Stimulated activated CD8-positive, alpha-beta memory T cell treated with anti-CD3 and anti-CD28 coated beads, Interleukin-4, amount 100 ng/mL, for 4 hours (primary cell): Measurements from ENCODE around the gene TSEN2.
"Not testable (repeated sequence)": the region's sequence is repeated elsewhere in the genome, so short reads cannot be mapped to it uniquely, and the experiment has no call there.

Experiments
- DNase-seq, 2 donors: peaks; one replicate each; pipeline ENCODE4 v3.0.0-alpha.2; 2020; ENCODE audit warnings: low read depth in 2 of 2, low spot score in 1 of 2

Gene TSEN2

DNA sequence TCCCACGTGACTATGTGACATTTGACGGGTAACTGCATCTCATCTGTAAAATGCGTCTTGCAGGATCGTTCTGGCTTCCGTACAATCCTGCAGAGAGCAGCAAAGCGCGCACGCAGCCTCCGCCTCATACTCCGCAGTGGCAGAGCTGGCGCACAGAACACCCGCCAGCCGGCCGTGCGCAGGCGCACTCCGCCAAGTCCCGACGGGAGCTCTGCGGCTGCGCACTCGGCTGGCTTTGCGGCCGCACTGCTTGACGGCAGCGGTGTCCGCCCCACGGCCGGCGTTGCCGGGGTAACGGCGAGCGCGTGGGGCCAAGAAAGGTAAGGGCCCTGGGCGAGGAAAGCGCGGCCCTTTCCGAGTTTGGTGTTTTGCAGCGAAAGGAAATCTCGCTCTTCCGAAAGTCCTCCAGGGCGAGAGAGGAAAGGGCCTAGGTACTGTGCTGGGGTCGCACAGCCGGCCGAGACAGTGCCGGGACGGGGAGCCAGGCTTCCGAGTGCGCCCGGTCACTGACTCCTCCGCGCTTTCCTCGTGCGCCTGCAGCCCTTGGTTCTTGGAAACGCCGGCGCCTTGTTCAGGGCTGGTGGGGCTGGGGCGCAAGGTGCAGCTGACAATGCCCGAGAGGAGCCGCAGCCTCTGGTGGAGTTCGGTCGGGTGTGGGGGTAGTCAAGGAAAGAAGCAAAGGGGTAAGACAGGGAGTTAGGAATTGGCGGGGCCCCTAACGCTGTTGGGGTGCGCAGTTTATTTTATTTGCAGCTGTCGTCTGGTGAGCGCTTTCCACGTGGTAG is at the start of gene TSEN2:
Gene TSEN2, plus strand, starts transcription at position 283 of the 785 bp plus-strand sequence. CDS start 5,321 bp downstream, outside the sequence.
- peak; percentile 87 to 88 for DNase-seq

DNA sequence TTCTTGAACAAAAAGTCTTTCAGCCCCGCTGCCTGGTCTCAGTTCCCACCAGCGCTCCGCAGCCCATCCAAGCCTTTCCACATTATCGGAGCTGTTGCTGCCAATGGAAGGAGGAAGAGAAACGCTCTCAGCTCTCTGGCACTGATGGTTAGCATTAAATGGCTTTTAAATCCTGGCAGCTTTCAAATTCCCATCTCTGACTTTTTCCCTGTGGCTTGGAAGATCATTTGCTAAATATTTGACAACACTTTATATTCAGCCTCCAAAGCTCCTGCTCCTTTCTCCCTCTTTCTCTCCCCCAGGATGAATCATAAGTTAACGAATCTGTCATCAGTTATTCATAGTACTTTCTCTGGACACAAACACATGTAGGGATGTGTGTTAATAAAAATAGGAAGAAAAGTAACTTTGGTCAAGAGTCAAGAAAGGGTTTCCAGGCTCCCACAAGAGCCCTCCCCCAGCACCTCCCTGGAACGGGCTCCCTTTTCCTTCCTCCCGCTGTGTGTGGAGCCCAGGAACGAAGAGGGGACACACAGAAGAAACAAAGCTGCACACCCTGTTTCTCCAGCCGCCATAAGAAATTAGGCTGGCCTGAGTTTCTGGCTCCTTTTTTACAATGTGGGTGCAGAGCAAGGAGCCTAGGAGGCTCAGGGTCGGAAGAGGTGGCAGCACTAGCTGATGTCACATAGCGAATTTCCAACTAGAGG is 47.6 kb upstream of the TSEN2 start:
- DNase-seq: no peak

DNA sequence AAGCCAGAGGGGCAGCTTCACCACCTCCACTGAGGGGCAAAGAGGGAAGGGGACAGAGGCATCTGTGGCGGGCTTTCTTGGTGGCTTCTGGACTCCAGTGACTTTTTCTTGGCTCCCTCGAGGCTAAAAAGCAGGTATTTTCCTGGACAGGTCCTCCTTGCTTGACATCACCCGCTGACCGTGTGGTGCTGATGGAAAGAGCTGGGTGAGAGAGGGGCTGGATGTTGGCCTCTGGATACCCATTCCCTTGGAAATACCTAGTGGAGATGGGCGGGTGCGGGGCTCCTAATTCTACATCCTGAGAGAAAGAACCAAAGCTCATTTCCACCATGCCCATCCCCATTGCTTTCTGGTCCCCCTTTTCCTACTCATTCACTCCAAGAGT is 47.1 kb upstream of the TSEN2 start:
- DNase-seq: no peak

DNA sequence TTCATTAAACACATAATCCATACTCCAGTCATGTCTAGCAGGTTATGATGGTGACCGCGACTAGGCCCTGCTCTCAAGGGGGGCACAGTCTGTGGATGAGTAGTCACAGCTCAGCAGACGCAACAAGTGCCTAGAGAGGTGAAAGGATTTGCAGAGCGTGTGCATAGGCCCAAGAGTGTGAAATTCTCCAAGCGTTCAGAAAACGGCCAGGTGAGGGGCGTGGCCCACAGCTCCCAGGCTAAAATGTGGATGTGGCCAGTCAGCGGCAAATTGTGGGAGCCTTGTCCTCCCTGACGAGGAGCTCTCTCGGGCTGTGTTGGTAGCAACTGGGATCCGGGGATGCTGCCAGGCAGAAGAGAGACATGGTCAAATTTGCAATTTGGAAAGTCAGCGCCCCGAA is 46.4 kb upstream of the TSEN2 start:
- no peak for DNase-seq

DNA sequence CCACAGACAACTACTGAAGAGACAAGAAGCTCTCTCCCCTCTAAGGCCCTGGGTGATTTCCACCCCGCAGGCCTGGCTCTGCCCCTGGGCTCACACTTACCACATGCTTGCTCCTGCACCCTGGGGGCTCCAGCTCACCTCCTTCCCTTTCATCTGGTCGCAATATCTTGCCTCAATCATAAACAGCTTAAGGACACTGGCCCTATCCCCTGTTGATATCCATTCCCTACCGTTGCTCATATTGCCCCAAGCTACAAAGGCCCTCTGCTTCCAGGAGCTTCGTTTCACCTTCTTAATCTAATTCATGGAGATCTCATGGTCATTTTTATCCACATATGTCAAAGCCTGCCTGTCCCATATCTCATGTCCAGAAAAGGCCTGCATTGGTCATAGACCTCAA is 46.0 kb upstream of the TSEN2 start:
- no peak for DNase-seq

DNA sequence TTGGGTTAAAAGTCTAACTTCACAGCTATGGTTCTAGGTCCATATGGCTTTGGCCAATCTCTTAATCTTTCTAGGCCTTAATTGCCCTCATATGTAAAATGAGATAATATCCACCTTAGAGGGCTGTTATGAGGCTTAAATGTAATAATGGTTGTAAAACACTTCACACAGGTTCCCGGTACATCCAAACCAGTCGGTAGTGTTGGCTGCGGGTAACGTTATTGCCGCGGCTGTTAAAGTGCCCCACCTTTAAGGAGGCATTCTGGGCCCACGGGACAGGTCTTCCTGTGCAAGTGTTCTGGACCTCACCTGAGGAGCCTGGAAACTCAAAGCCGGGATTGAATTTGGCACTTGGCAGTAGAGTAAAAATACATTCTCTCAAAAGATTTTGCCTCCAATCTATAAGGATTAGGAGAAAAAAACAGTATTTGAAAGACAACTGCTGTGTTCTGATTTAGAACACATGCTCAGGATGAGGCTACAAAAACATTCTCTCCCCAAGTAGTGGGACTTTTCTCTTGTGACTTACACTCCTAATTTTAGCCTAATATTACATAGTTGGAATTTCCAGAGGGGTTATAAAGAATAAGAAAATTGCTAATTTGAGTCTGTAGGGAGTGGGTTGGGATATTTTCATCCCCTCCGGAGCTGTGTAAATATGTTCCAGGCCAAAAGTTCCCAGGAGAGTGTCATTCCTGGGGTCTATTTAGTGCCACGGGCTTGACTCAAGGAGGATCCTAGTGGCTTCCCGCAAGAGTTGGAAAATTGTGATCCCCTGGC is 44.9 kb upstream of the TSEN2 start:
- no peak for DNase-seq

DNA sequence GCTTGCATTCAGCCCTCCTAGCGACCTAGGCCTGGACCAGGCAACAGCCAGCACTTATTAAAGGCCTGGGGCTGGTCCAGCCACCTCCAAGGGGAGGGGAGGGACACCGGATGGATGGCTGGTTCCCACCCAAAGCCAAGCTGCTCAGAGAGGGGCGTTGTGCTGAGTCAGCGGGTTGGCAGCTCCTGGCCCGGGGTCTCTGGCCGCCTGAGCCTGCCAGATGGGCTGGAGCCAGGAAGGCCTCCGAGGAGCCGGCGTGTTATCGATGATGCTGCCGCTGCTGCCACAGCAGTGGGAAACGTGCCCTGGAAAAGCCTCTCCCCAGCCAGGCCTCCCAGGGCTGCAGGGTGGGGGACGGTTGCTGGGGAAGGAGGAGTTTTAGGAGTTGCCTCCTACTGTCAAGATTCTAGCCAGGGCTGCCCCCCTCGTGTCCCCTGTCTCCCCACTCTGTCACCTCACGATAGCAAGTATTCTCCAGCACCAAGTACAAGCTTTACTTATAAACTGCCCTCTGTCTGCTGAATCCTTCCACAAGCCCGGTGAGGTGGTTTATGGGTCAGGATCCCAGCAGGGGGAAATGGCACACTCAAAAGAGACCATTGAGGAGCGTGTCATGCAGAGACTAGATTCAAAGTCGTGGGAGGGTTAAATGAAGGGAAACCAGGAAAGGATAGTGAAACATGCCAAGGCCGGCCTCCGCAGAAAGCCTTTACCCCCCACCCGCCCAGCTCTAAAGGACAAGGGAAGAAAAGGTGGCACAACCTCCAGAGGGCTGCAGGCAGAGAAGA is 43.2 kb upstream of the TSEN2 start:
- DNase-seq: no peak

DNA sequence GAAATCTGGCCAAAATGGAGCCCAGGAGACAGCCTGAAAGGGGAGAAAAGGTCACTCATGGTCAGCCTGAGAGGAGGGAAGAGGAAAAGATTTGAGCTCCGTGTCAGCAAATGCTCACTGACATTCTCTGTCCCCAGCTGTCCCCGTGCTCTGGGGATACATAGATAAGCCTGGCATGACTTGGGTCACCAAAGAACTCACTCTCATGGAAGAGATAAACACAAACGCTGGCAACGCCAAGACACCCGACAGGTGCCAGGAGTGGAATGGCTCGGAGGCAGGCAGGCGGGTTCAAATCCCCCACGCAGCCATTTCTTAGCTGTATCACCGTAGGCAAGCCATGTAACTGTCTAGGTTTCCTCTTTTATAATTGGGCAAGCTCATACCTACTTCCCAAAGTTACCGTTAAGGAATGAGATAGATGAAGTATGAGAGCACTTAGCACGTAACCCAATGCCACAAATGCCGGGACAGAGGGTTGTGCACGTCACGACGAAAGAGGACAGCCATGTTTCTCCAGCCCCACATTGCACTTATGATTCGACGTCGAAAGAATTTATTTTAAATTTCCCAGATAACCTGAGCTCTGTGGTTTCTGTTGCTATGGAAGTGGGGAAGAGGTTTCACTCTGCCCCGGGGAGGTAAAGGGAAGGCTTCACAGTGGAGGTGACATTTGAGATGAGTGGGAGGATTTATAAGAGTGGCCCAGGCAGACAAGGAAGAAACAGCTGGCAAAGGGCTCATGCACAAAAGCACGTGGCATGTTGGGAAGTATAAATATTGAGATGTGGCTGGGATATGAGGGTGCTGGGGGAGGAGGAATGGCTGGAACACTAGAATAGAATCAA is 41.4 kb upstream of the TSEN2 start:
- no peak for DNase-seq

DNA sequence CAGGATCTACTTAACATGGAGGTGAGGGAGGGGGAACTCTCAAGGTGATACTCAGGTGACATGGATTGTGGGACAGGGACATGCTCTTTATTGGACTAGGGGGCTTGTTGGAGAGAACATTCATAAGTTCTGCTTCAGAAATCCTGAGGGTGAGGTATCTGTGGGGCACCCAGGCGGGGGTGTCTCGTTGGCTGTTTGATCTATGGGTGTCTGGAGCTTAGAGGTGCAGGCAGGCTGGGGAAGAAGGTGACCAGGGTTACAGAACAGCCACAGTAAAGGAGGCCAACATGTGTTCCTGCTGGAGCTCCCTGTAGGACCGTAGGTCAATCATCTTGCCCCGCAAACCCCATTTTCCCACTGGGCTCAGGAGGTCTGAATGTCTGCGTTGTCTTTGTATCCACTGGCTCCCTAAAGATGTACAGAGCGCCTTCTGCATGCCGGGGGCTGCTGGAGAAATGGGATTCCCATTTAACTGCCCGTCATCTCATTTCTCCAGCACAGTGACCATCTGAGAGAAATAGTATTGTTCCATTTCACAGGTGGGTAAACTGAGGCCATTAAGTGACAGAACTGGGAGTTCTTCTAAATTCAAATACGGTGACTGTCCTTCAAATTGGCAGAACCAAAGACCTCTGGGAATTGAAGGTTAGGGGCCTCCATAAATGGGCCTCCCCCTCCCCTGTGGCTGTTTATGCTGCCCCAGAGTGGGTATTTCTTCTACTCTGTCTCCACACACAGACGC is 40.3 kb upstream of the TSEN2 start:
- no peak for DNase-seq

DNA sequence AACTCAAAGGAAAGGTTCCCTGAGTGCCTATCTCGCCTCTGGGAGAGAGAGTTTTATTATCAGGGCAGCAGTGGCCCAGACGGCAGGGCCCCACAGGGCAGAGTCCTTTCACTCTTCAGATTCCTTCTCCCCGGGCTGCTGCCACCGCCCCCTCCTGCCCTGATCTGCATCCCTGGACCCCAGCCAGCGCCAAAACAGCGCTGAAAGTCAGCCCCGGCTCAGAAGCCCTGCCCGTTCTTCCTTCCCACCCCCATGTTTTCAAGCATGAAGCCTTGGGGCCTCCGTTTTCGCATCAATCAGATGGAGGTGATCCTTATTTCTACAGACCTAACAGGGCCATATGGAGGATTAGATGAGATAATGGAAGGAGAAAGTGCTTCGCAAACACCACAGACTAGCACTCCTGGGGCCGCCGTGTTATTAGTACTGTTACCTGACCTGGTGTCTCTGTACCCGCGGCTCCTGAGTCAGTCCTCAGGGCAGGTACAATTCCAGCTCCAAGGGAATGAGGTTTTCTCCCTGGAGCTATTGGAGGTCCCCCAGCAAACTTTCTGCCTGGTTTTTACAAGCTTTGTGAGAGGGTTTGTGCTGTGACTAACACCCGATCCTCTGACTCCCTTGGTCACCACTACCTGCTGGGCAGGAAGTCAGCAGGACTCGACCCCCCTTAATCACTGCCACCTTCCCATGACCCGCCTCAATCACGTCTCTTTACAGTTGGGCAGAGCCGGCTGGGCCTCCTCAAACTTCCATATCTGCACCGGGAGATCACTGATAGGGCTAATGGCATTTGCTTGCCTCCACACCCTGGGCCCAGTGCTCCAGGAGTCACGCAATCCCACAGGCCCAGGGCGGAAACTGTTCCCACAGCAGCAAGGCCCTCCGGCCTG is 39.5 kb upstream of the TSEN2 start:
- DNase-seq: no peak

DNA sequence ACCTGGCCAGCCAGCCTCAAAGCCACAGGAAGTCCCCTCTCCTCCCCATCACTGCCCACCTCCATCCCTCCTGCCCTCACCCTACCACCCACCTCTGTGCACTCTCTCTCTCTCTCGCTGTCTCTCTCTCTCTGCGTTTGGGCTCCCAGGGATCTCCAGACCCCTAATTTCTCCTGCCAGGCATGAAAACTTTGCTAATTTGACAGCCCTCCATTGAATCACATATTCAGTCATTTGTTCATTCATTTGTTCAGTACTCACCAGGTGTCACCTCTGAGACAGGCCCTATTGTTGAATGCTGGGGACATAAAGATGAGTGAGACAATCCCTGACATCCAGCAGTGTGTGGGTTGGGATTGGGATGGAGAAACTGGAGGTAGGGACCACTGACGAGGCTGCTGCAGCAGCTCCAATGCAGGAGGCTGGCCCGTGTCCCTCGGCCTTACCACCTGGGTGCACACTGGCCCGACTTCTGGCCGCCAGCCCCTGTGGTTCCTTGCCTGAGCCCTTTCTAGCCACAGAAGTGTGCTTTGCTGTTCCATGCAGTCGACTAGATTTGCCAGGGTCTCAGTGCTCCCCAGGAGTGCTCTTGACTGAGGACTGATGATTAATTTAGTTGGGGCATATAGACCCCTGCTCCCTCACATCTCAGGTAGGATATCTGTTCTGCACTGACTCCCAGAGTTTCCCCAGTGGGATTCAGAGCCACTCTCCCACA is 38.6 kb upstream of the TSEN2 start:
- no peak for DNase-seq

DNA sequence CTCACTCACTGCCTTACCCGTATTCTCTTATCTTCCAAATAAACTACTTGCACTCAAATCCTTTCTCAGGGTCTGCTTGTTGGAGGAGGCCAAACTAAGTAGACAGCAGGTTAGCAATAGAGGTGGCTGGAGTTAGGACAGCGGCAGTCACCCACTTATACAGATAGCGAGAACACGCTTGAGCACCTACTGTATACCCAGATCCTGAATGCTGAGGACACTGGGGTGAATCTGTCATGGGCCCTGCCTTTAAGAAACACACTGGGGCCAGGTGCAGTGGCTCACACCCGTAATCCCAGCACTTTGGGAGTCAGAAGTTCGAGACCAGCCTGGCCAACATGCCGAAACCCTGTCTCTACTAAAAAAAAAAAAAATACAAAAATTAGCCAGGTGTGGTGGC is 38.0 kb upstream of the TSEN2 start:
- DNase-seq: no peak

DNA sequence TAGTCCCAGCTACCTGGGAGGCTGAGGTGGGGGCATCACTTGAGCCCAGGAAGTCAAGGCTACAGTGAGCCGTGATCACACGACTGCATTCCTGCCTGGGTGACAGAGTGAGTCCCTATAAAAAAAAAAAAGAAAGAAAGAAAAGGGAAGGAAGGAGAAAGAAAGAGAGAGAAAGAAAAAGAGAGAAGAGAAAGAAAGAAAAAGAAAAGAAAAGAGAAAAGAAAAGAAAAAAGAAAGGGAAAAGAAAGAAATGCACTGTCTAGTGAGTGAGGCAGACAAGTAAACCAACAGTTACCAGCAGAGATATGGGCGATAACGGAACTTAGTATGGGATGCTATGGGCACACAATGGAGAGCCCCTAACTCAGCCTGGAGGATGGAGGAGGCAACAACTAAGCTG is 37.2 kb upstream of the TSEN2 start:
- DNase-seq: no peak

DNA sequence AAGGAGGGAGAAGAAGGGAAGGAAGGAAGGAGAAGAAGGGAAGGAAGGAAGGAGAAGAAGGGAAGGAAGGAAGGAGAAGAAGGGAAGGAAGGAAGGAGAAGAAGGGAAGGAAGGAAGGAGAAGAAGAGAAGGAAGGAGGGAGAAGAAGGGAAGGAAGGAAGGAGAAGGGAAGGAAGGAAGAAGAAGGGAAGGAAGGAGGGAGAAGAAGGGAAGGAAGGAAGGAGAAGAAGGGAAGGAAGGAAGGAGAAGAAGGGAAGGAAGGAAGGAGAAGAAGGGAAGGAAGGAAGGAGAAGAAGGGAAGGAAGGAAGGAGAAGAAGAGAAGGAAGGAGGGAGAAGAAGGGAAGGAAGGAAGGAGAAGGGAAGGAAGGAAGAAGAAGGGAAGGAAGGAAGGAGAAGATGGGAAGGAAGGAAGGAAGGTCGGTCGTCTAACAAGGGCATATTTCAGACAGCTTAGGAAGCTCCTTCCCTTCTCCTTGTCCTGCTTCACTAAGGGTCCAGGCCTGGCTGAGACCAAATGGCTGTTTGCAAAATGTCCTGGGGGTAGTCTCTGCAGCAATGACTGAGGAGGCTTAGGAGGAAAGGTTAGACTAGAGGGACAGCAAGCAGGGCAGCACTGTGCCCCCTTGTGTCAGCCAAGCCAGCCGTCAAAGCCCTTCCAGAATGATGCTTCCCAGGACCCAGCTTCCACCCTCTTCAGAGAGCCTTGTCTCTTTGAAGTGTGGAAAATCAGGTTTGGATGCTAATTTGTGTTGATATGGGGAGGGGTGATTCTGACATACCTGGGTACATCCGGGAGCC is 35.7 kb upstream of the TSEN2 start:
- DNase-seq: not testable (repeated sequence)

DNA sequence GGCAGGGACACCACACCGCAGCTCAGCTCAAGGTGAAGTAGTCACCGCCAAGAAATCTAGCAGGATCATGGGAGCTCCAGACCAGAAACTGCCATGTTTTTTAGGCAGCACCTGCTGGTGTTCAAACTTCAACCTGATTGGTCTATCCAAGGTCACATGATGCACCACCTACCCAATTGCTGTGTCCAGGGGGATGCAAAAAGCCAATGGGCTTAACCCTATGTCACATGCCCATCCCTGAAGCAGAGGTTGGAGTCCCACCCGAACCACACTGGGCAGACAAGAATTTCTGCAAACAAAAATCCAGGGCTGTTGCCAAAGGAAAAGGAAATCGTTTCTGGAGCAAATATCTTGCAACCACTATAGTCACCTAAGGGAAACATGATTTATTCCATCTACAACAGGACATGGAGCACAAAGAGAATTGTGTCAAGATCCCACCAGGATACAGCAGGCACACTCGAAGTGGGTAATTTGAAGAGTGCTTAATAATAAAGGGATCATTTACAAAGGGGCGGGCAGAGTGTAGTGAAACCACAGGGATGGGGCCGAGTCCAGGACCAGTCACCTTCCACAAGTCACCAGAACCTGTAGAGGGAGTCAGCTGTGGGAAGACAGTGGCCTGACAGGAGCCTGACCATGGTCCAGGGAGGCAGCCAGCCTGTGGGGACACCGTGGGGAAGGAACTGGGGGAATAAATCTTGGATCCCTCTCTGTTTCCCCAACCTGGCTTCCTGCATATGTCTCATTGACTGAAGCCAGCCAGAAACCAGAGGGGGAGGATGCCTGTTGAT is 34.2 kb upstream of the TSEN2 start:
- DNase-seq: no peak

DNA sequence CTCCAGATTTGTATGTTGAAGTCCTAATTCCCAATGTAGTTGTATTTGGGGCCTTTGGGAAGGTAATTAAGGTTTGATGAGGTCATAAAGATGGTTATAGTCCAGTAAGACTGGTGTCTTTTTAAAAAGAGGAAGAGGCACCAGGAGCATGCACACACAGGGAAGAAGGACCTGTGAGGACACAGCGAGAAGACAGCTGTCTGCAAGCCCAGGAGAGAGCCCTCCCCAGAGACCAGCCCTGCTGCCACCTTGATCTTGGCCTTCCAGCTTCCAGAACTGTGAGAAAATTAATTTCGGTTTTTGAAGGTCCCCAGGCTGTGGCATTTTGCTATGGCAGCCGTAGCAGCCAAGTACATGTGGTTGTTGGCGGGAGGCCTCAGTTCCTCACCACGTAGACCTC is 32.8 kb upstream of the TSEN2 start:
- no peak for DNase-seq
